Liver (tissue), 9 donors: ENCODE results near the gene SUSD5. TPM values are rescaled to one million over a fixed set of nuclear protein-coding genes. Genes with fewer than 3 reads are reported as not detected.

Source experiments
- DNase-seq: peaks from one replicate; pipeline ENCODE4 v3.0.0-alpha.2; 2017; ENCODE audit warnings: low spot score
- H3K27ac ChIP-seq, 2 donors: one replicate each; pipeline ENCODE4 v1.7.0; 2013; ENCODE audit warnings: inconsistent platforms in 2 of 2, low read length in 2 of 2, control low read depth in 1 of 2, low read depth in 1 of 2, mild to moderate bottlenecking in 1 of 2
- H3K27me3 ChIP-seq, 4 donors: one replicate each; pipeline versions ENCODE4 v1.6.1 to v1.7.0; 2013; ENCODE audit warnings: low read length in 3 of 4, inconsistent platforms in 1 of 4, mild to moderate bottlenecking in 1 of 4, moderate library complexity in 1 of 4; ENCODE audit not compliant: control insufficient read depth in 4 of 4, insufficient read depth in 4 of 4
- H3K36me3 ChIP-seq, 4 donors: one replicate each; pipeline versions ENCODE4 v1.6.1 to v1.7.0; 2013; ENCODE audit warnings: low read length in 3 of 4, mild to moderate bottlenecking in 3 of 4, low read depth in 1 of 4, moderate library complexity in 1 of 4; ENCODE audit not compliant: control insufficient read depth in 4 of 4, insufficient read depth in 3 of 4
- H3K4me1 ChIP-seq, 4 donors: one replicate each; pipeline versions ENCODE4 v1.6.1 to v1.7.0; 2013; ENCODE audit warnings: low read length in 3 of 4, mild to moderate bottlenecking in 3 of 4, moderate library complexity in 1 of 4; ENCODE audit not compliant: control insufficient read depth in 4 of 4, insufficient read depth in 4 of 4
- H3K4me3 ChIP-seq, 3 donors: one replicate each; pipeline versions ENCODE4 v1.6.1 to v1.7.0; 2013; ENCODE audit warnings: low read length in 3 of 3, control low read depth in 1 of 3, low read depth in 1 of 3, mild to moderate bottlenecking in 1 of 3
- H3K9ac ChIP-seq, 2 donors: one replicate each; pipeline ENCODE4 v1.7.0; 2013; ENCODE audit warnings: low read length in 2 of 2, mild to moderate bottlenecking in 2 of 2, moderate library complexity in 2 of 2, control low read depth in 1 of 2, low read depth in 1 of 2
- H3K9me3 ChIP-seq, 4 donors: one replicate each; pipeline versions ENCODE4 v1.6.1 to v1.7.0; 2013; ENCODE audit warnings: low read length in 3 of 4; ENCODE audit not compliant: control insufficient read depth in 4 of 4
- EGR1 ChIP-seq, 2 donors: IDR thresholded peaks; 2 replicates each; pipeline ENCODE4 v1.6.1; 2016 to 2018; ENCODE audit warnings: antibody characterized with exemption in 2 of 2, low read depth in 2 of 2
- FOXA2 ChIP-seq: IDR thresholded peaks from 2 replicates; pipeline ENCODE4 v1.6.1; 2016; ENCODE audit warnings: antibody characterized with exemption
- GABPA ChIP-seq, 2 donors: IDR thresholded peaks in 1 of 2; conservative IDR thresholded peaks in 1 of 2; 2 replicates each; pipeline ENCODE4 v1.6.1; 2016; ENCODE audit warnings: antibody characterized with exemption in 2 of 2, mild to moderate bottlenecking in 1 of 2, moderate library complexity in 1 of 2
- HNF4A ChIP-seq, 2 donors: conservative IDR thresholded peaks; 2 replicates each; pipeline ENCODE4 v1.6.1; 2016; ENCODE audit warnings: antibody characterized with exemption in 2 of 2, mild to moderate bottlenecking in 2 of 2
- NR2F2 ChIP-seq: IDR thresholded peaks from 2 replicates; pipeline ENCODE4 v1.6.1; 2016; ENCODE audit warnings: antibody characterized with exemption
- RAD21 ChIP-seq, 2 donors: IDR thresholded peaks; 2 replicates each; pipeline ENCODE4 v1.6.1; 2016; ENCODE audit warnings: antibody characterized with exemption in 2 of 2, mild to moderate bottlenecking in 2 of 2
- SP1 ChIP-seq: IDR thresholded peaks from 2 replicates; pipeline ENCODE4 v1.6.1; 2018; ENCODE audit warnings: antibody characterized with exemption, mild to moderate bottlenecking
- TAF1 ChIP-seq: conservative IDR thresholded peaks from 2 replicates; pipeline ENCODE4 v1.6.1; 2016; ENCODE audit warnings: antibody characterized with exemption, mild to moderate bottlenecking
- YY1 ChIP-seq: IDR thresholded peaks from 2 replicates; pipeline ENCODE4 v1.6.1; 2016; ENCODE audit warnings: antibody characterized with exemption, mild to moderate bottlenecking
- WGBS: extraction: QIAGEN DNeasy Blood & Tissue Kit; methylation state at CpG from one replicate; pipeline ENCODE4 v1.1.7; 2013; 5-methylcytosine and 5-hydroxymethylcytosine counted together
- polyA plus RNA-seq, 2 donors: library from polyadenylated mRNA; stranded (reverse) in 1 of 2; unstranded in 1 of 2; fragments of 200-250 nt in 1 of 2; fragments of >200 nt in 1 of 2; fragmentation: Nextera tagmentation in 1 of 2; extraction: Ambion mirVana in 1 of 2; gene quantifications; one replicate each; pipeline versions ENCODE4 v1.2.1 to v1.2.3, GENCODE V29; 2013 to 2015
- total RNA-seq, 2 donors: library from RNA; depleted of rRNA; stranded (reverse); fragments of >200 nt; gene quantifications; one replicate each; pipeline ENCODE4 v1.2.3, GENCODE V29; 2014
- TF ChIP-seq, protein P1 (sequence below): fragments of 150-350 bp; IDR thresholded peaks from 2 replicates; pipeline ENCODE4 v1.5.1; 2017; ENCODE audit warnings: improper control_type of control experiment, low read depth, low read length; ENCODE audit not compliant: missing input control
- TF ChIP-seq, protein P2 (sequence below): IDR thresholded peaks from 2 replicates; pipeline ENCODE4 v1.6.1; 2016; ENCODE audit warnings: antibody characterized with exemption
- TF ChIP-seq, protein P3 (sequence below): IDR thresholded peaks from 2 replicates; pipeline ENCODE4 v1.6.1; 2016; ENCODE audit warnings: antibody characterized with exemption, mild to moderate bottlenecking
- donor health status: healthy.
- donor health status: healthy.
- donor health status: healthy.
- donor health status: healthy.
- donor health status: healthy.

SUSD5 gene
- total RNA-seq (under 1 TPM; 0.17 to 0.19 TPM), polyA plus RNA-seq (under 1 TPM; 0.08 to 0.21 TPM)

DNA sequence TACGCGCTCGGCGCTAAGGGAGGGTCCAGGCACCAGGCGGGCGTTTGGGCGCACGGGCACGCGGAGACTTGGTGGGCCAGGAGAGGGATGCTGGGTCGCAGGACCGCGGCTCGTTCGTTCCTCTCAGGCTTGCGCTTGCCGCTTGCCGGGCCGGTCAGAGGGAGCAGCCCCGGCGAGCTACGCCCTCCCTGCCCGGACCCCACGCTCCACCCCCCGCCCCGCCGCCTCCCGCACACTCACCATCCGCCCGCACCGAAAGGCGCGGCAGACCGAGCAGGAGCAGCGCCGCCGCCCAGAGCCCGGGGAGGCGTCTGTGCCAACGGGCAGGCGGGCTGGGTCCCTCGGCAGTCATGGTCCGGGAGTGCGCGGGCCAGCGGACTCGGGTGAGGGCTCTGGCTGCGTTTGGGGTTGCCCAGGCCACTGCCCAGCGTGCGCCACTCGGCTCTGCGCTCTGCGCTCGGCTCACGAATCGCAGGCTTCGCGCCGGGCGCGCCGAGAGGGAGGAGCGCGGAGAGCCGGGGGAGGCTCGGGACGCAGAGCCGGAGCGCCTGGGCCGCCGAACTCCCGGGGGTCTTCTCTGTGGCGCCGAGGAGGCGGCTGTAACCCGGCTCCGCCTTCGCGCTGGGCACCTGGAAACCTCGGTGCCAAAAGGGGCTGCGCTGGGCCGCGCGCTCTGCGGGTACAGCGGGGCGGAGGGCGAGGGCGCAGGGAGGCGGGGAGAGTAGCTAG, at the start of gene SUSD5:
Gene SUSD5 (minus strand): TSS at position 365 of the 729 bp plus-strand sequence. CDS start 13 bp downstream, at position 352.
- Histone ChIP-seq H3K27ac (no peak within 1 kb of the TSS), H3K4me3 (peak within 1 kb of the TSS in 1 of 3 donors; percentile 24), H3K9me3 (no peaks in the 10 kb centered on the region), H3K36me3 (no peaks in the 10 kb centered on the region), H3K9ac (no peak within 1 kb of the TSS), H3K4me1 (peaks cover 0 to 10% (median 2%) of the 10 kb centered on the region in 4 donors), H3K27me3 (peaks cover 0 to 14% (median 6%) of the 10 kb centered on the region in 4 donors)
- no peak for DNase-seq
- TF ChIP-seq EGR1 (IDR thresholded peaks at IDR 0.05; ENCODE audit: low read depth in 2 of 2): no peak
- TF ChIP-seq, protein P1, sequence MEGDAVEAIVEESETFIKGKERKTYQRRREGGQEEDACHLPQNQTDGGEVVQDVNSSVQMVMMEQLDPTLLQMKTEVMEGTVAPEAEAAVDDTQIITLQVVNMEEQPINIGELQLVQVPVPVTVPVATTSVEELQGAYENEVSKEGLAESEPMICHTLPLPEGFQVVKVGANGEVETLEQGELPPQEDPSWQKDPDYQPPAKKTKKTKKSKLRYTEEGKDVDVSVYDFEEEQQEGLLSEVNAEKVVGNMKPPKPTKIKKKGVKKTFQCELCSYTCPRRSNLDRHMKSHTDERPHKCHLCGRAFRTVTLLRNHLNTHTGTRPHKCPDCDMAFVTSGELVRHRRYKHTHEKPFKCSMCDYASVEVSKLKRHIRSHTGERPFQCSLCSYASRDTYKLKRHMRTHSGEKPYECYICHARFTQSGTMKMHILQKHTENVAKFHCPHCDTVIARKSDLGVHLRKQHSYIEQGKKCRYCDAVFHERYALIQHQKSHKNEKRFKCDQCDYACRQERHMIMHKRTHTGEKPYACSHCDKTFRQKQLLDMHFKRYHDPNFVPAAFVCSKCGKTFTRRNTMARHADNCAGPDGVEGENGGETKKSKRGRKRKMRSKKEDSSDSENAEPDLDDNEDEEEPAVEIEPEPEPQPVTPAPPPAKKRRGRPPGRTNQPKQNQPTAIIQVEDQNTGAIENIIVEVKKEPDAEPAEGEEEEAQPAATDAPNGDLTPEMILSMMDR: no peak
- no peak for TF ChIP-seq SP1
- no peak for TF ChIP-seq TAF1
- TF ChIP-seq RAD21 (IDR thresholded peaks at IDR 0.05): no peak
- no peak for TF ChIP-seq NR2F2
- 2% methylated on average over 90 of the region's 90 CpGs for WGBS

DNA sequence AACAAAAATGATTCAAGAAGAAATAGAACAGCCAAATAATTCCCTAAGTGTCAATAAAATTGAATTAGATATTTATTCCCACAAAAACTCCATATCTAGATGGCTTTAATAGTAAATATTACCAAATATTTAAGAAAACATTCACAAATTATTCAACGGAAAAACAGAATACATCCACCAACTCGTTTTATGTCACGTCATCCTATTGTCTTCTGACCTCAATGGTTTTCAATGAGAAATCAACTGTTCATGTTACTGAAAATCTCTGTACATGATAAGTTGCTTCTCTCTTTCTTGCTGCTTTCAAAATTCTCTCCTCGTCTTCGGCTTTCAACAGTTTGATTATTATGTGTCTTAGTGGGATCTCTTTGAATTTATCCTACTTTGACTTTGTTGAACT, 41.5 kb upstream of the SUSD5 start:
- Histone ChIP-seq H3K9me3 (no peaks in the 10 kb centered on the region), H3K27ac (no peak overlapping the region), H3K9ac (no peak overlapping the region), H3K36me3 (no peaks in the 10 kb centered on the region), H3K27me3 (no peaks in the 10 kb centered on the region), H3K4me3 (no peak overlapping the region), H3K4me1 (no peaks in the 10 kb centered on the region)
- 87% methylated on average over 5 of the region's 5 CpGs for WGBS
- no peak for DNase-seq
- TF ChIP-seq GABPA (IDR thresholded peaks at IDR 0.05 in 1 of 2, conservative IDR thresholded peaks at IDR 0.05 in 1 of 2) (no peak), NR2F2 (no peak), FOXA2 (no peak), HNF4A (conservative IDR thresholded peaks at IDR 0.05) (no peak), YY1 (no peak), TAF1 (no peak), EGR1 (IDR thresholded peaks at IDR 0.05; ENCODE audit: low read depth in 2 of 2) (no peak), SP1 (no peak)
- TF ChIP-seq, protein P2, sequence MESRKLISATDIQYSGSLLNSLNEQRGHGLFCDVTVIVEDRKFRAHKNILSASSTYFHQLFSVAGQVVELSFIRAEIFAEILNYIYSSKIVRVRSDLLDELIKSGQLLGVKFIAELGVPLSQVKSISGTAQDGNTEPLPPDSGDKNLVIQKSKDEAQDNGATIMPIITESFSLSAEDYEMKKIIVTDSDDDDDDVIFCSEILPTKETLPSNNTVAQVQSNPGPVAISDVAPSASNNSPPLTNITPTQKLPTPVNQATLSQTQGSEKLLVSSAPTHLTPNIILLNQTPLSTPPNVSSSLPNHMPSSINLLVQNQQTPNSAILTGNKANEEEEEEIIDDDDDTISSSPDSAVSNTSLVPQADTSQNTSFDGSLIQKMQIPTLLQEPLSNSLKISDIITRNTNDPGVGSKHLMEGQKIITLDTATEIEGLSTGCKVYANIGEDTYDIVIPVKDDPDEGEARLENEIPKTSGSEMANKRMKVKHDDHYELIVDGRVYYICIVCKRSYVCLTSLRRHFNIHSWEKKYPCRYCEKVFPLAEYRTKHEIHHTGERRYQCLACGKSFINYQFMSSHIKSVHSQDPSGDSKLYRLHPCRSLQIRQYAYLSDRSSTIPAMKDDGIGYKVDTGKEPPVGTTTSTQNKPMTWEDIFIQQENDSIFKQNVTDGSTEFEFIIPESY: no peak
- TF ChIP-seq, protein P1: no peak
- TF ChIP-seq, protein P3, sequence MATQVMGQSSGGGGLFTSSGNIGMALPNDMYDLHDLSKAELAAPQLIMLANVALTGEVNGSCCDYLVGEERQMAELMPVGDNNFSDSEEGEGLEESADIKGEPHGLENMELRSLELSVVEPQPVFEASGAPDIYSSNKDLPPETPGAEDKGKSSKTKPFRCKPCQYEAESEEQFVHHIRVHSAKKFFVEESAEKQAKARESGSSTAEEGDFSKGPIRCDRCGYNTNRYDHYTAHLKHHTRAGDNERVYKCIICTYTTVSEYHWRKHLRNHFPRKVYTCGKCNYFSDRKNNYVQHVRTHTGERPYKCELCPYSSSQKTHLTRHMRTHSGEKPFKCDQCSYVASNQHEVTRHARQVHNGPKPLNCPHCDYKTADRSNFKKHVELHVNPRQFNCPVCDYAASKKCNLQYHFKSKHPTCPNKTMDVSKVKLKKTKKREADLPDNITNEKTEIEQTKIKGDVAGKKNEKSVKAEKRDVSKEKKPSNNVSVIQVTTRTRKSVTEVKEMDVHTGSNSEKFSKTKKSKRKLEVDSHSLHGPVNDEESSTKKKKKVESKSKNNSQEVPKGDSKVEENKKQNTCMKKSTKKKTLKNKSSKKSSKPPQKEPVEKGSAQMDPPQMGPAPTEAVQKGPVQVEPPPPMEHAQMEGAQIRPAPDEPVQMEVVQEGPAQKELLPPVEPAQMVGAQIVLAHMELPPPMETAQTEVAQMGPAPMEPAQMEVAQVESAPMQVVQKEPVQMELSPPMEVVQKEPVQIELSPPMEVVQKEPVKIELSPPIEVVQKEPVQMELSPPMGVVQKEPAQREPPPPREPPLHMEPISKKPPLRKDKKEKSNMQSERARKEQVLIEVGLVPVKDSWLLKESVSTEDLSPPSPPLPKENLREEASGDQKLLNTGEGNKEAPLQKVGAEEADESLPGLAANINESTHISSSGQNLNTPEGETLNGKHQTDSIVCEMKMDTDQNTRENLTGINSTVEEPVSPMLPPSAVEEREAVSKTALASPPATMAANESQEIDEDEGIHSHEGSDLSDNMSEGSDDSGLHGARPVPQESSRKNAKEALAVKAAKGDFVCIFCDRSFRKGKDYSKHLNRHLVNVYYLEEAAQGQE: no peak
